Upper lobe of left lung (tissue), 4 donors: ENCODE data around the gene NKX2-8.

Source experiments
- CTCF ChIP-seq, 6 experiments: fragments of 450-650 bp in 4 of 6; fragments of 200-600 bp in 2 of 6; sonication (generic) in 2 of 6; IDR thresholded peaks; one replicate each; pipeline ENCODE4 v1.5.1; 2016 to 2019; ENCODE audit warnings: antibody characterized with exemption in 6 of 6
- EP300 ChIP-seq, 4 donors: sonication (generic); formaldehyde crosslinking; IDR thresholded peaks; one replicate each; pipeline ENCODE4 v1.5.1; 2017; ENCODE audit warnings: antibody characterized with exemption in 4 of 4, control low read depth in 2 of 4
- POLR2A ChIP-seq, 4 donors: fragments of 450-650 bp; IDR thresholded peaks; one replicate each; pipeline ENCODE4 v1.5.1; 2016 to 2017; ENCODE audit warnings: antibody characterized with exemption in 4 of 4, mild to moderate bottlenecking in 2 of 4
- POLR2AphosphoS5 ChIP-seq, 2 donors: sonication (generic); formaldehyde crosslinking; IDR thresholded peaks; one replicate each; pipeline ENCODE4 v1.5.1; 2017; ENCODE audit warnings: antibody characterized with exemption in 2 of 2

GRCh38 chr14:36553656-36554260 is 28.7 kb downstream of the NKX2-8 start:
- TF ChIP-seq CTCF (IDR thresholded peaks at IDR 0.05) (peak in 5 of 6 experiments; percentile 27 to 44 (median 32)), EP300 (IDR thresholded peaks at IDR 0.05) (no peak), POLR2AphosphoS5 (IDR thresholded peaks at IDR 0.05) (no peak), POLR2A (IDR thresholded peaks at IDR 0.05) (no peak)
